HG02870 (cell line): ENCODE results near the gene PDP2.

Source experiments
- ATAC-seq: cut with Tn5 transposase; IDR thresholded peaks from one replicate; pipeline ENCODE4 v1.9.1; 2021; ENCODE audit warnings: mild to moderate bottlenecking, moderate library complexity; ENCODE audit not compliant: unreplicated experiment

The PDP2 gene

DNA sequence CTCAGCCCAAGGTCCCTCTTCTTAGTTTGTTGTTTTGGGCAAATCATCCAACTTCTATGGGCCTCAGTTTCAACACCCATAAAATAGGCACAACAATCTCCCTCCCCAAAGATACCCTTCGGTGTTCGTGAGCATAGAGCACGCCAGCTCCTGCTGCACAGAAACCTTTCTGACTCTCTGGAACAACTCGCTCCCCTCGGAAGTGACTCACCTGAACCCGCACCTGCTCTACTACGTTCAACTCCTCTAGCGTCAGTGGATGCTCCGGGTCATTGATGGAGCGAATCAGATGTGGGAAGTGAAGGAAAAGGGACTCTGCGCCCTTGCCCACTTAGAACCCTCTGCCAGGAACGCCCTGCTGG lies 53.4 kb downstream of the PDP2 start:
- ATAC-seq = peak; percentile 14

DNA sequence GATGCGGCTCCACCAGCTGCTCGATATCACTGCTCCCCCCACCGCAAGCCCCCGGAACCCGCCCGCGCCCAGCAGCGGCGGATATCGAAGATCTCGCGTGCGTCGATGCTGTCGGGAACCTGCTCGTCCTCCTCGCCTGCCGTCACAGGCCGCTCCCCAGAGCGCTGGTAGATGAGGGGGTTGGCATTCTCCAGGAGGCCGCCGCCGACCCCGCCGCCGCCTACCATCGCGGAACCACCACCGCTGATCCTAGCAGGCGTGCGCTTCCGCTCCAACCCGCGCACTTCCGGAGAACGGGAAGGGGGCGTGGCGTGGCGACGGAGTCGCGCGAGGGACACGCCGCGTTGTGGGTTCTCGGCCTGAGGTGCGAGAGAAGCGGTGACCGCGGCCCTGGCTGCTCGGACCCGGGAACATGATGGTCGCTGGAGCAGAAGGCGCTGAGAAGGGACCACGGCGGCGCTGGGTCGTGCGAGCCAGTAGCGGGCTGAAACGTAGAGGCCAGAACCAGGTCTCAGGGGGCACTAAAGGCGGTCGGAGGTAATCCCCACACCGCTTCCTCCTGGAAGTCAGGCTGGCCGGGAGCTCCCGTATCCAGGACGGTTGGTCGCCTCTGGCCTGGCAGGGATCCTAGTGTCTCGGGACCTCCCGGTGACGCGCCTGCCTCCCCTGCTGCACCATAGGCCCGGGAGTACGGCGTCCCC lies 54.0 kb downstream of the PDP2 start, which contains the start of gene CIAO2B:
Gene CIAO2B, minus strand, starts transcription at position 265 of the 701 bp plus-strand sequence. Its CDS starts 38 bp downstream, at position 227.
- peak; percentile 64 for ATAC-seq

DNA sequence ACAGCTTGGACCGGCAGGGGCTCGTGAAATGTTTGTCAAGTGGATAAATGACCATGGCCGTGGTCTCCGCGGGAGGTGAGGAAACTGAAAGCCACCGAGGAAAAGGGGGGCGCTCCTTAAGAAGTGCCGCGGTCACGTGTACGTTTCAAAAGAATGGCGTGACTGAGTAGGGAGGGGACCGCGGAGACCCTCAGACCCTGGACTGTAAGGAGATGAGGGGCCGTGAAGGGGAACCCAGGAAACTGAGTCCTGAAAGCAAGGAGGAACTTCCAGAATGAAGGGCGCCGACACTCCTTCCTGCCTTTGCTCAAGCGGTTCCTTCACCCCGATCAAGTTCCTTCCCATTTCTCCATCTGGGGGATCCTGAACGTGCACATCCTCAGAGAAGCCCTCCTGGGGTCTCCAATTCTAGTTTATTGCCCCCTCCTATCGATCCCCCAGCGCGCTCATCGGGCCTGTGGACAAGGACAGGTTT lies 54.6 kb downstream of the PDP2 start:
- ATAC-seq = peak; percentile 7

DNA sequence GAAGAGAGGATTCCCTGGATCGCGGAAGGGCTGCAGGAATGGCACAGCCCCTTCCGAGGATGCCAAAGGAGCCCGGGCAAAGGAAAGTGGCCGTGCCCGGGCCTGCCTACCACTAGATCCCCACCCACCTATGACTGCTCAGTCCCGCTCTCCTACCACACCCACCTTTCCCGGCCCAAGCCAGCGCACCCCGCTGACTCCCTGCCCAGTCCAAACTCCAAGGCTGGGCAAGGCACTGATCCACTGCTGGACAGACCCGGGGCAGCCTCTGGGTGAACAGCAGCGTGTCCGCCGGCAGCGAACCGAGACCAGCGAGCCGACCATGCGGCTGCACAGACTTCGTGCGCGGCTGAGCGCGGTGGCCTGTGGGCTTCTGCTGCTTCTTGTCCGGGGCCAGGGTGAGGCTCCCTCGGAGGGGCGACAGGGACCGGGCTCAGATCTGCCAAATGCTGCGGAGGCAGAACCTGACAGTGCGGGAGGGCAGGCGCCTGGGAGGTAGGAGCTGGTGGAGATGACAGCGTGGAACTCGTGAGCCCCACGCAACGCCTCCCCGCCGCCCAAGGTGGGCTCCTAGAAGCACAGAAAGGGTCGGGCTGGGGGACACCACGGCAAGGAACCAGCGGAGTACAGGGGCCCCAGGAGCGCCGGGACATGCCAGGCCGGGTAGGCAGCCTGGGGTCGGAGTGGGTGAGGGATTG lies 55.1 kb downstream of the PDP2 start, which contains the start of gene CES2:
Gene CES2, plus strand, starts transcription at position 203 of the 698 bp plus-strand sequence. Its CDS starts 120 bp downstream, at position 323.
- ATAC-seq = no peak

DNA sequence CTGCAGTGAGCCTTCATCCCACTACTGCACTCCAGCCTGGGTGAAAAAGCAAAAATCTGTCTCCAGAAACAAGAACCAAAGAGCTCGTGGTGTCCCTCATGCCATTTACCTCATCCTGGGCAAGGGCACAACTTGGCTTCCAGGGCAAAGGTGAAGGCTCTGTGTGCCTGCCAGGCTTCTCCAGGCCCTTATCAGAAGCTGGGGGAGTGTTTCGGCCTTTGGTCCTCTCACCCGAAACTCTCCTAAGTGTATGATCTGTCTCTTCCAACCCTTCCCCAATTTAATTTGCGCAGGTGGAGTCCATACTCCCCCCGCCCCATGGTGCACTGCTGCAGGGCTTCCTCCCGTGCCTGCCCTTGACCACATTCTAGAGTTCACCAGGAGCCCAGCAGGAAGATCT lies 56.1 kb downstream of the PDP2 start:
- ATAC-seq = no peak

DNA sequence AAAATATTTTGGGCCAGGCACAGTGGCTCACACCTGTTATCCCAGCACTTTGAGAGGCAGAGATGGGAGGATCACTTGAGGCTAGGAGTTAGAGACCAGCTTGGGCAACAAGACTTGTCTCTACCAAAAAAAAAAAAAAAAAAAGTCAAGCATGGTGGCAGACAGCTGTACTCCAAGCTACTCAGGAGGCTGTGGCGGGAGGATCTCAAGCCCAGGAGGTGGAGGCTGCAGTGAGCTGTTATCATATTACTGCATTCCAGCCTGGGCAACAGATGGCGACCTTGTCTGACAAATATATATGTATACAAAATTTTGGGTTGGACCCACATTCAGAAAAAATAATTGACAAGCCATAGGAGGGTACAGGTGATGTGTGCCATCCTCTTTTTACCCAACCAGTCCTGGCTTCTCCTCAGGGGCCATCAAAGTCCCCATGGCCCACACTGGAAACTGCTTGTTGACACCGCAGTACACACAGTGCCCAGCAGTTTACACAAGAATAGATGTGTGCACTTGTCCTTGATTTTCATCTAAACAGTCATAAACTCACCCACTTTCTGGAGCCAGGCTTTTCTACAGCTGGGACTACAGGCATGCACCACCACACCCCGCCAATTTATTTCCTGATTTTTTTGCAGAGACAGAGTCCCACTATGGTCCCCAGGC lies 56.7 kb downstream of the PDP2 start:
- ATAC-seq = no peak

DNA sequence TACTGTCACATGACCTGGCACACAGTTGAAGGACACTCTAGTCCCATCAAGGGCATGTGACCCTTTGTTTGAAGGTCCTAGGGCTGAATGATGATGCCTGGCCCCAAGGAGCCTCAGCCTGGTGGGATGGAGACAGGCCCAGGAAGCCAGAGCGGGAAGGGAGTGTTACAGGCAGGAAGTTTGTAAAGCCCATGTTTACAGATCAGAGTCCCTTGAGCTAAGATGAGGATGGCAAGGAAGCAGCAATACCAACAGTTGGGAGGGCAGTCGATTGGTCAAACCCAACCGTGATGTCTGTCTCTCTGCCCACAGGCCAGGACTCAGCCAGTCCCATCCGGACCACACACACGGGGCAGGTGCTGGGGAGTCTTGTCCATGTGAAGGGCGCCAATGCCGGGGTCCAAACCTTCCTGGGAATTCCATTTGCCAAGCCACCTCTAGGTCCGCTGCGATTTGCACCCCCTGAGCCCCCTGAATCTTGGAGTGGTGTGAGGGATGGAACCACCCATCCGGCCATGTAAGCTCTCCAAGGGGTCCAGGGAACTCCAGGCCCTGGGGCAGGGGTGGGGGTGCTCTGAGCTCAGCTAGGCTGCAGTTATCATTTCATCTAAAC lies 57.5 kb downstream of the PDP2 start:
- ATAC-seq = no peak

DNA sequence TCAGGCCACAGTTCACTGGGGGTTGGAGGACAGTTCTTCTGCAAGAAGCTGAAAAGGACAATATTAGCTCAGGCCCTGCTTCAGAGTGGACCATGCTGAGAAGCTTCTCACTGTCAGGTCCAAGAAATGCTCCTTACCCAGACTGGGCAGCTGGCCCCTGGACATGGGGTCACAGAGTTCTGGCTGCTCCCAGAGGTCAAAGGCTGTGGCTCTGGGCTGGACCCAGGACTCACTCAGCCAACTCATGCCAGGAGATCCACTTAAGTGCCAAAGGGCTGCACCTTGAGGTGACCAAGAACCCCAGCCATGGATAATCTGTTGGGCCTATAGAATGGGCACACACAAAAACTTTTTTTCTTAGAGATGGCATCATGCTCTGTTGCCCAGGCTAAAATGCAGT lies 59.1 kb downstream of the PDP2 start:
- no peak for ATAC-seq

DNA sequence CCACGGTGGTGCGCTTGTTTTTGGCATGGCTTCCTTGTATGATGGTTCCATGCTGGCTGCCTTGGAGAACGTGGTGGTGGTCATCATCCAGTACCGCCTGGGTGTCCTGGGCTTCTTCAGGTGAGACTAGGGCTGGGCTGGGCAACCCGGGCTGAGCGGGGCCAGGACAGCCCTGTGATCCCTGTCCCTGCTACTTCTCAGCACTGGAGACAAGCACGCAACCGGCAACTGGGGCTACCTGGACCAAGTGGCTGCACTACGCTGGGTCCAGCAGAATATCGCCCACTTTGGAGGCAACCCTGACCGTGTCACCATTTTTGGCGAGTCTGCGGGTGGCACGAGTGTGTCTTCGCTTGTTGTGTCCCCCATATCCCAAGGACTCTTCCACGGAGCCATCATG lies 59.9 kb downstream of the PDP2 start:
- ATAC-seq = no peak
